SK-N-SH treated with all-trans-retinoic acid at 6 μM for 48 hours (cell line): ENCODE measurements around the gene CCDC188.

Experiments used
- ATAC-seq: fragments of 200-7000 bp; cut with Tn5 transposase; 3 replicates; pipeline ENCODE4 v1.9.1; 2020; ENCODE audit warnings: mild to moderate bottlenecking, moderate library complexity
- CSDC2 ChIP-seq: fragments of 250-450 bp; sonication (Bioruptor Pico); IDR thresholded peaks from 2 replicates; pipeline ENCODE4 v1.5.0; 2020; ENCODE audit warnings: mild to moderate bottlenecking, moderate library complexity
- GLIS3 ChIP-seq: fragments of 250-450 bp; sonication (Bioruptor Pico); IDR thresholded peaks from 2 replicates; pipeline ENCODE4 v1.5.0; 2020; ENCODE audit warnings: mild to moderate bottlenecking, moderate library complexity
- ISL1 ChIP-seq: fragments of 250-450 bp; sonication (Bioruptor Pico); IDR thresholded peaks from 2 replicates; pipeline ENCODE4 v2.1.2; 2022; ENCODE audit warnings: mild to moderate bottlenecking, moderate library complexity
- OSR1 ChIP-seq: fragments of 250-450 bp; sonication (Bioruptor Pico); IDR thresholded peaks from 2 replicates; pipeline ENCODE4 v1.8.0; 2022; ENCODE audit warnings: moderate library complexity, mild to moderate bottlenecking, inconsistent platforms
- PPARA ChIP-seq: fragments of 250-450 bp; sonication (Bioruptor Pico); IDR thresholded peaks from 2 replicates; pipeline ENCODE4 v1.5.0; 2020; ENCODE audit warnings: mild to moderate bottlenecking, borderline replicate concordance
- RARB ChIP-seq: fragments of 250-450 bp; sonication (Bioruptor Pico); IDR thresholded peaks from 2 replicates; pipeline ENCODE4 v1.8.0; 2021; ENCODE audit warnings: mild to moderate bottlenecking, moderate library complexity
- SNAI2 ChIP-seq: fragments of 250-450 bp; sonication (Bioruptor Pico); IDR thresholded peaks from 2 replicates; pipeline ENCODE4 v1.5.0; 2020; ENCODE audit warnings: mild to moderate bottlenecking, moderate library complexity
- TCF4 ChIP-seq: fragments of 250-450 bp; sonication (Bioruptor Pico); IDR thresholded peaks from 2 replicates; pipeline ENCODE4 v1.8.0; 2021; ENCODE audit warnings: mild to moderate bottlenecking, moderate library complexity, borderline replicate concordance
- TOX ChIP-seq: fragments of 250-450 bp; sonication (Bioruptor Pico); IDR thresholded peaks from 2 replicates; pipeline ENCODE4 v1.8.0; 2021; ENCODE audit warnings: mild to moderate bottlenecking, moderate library complexity, borderline replicate concordance
- ZC3H10 ChIP-seq: fragments of 250-450 bp; sonication (Bioruptor Pico); IDR thresholded peaks from 2 replicates; pipeline ENCODE4 v1.5.1; 2021; ENCODE audit warnings: mild to moderate bottlenecking, moderate library complexity
- ZFP30 ChIP-seq: fragments of 450-650 bp; formaldehyde crosslinking; IDR thresholded peaks from 2 replicates; pipeline ENCODE4 v1.5.0; 2022; ENCODE audit warnings: mild to moderate bottlenecking, moderate library complexity
- ZNF565 ChIP-seq: fragments of 450-650 bp; formaldehyde crosslinking; conservative IDR thresholded peaks from 2 replicates; pipeline ENCODE4 v1.5.0; 2020; ENCODE audit warnings: low read depth, mild to moderate bottlenecking, moderate library complexity
- ZNF70 ChIP-seq: fragments of 450-650 bp; formaldehyde crosslinking; IDR thresholded peaks from 2 replicates; pipeline ENCODE4 v1.5.0; 2020; ENCODE audit warnings: mild to moderate bottlenecking, moderate library complexity
- ZNF8 ChIP-seq: fragments of 450-650 bp; formaldehyde crosslinking; IDR thresholded peaks from 2 replicates; pipeline ENCODE4 v1.5.0; 2020; ENCODE audit warnings: mild to moderate bottlenecking, moderate library complexity
- TF ChIP-seq, protein P1 (sequence below): fragments of 250-450 bp; sonication (Bioruptor Pico); IDR thresholded peaks from 2 replicates; pipeline ENCODE4 v1.8.0; 2020; ENCODE audit warnings: mild to moderate bottlenecking, moderate library complexity, borderline replicate concordance
- TF ChIP-seq, protein P2 (sequence below): fragments of 250-450 bp; sonication (Bioruptor Pico); IDR thresholded peaks from 2 replicates; pipeline ENCODE4 v1.5.1; 2020; ENCODE audit warnings: low read depth, mild to moderate bottlenecking, moderate library complexity
- TF ChIP-seq, protein P3 (sequence below): fragments of 250-450 bp; sonication (Bioruptor Pico); IDR thresholded peaks from 2 replicates; pipeline ENCODE4 v1.5.1; 2021; ENCODE audit warnings: mild to moderate bottlenecking, moderate library complexity
- TF ChIP-seq, protein P4 (sequence below): fragments of 250-450 bp; sonication (Bioruptor Pico); IDR thresholded peaks from 2 replicates; pipeline ENCODE4 v1.5.0; 2020; ENCODE audit warnings: mild to moderate bottlenecking, moderate library complexity
- TF ChIP-seq, protein P5 (sequence below): fragments of 250-450 bp; sonication (Bioruptor Pico); IDR thresholded peaks from 2 replicates; pipeline ENCODE4 v1.8.0; 2021; ENCODE audit warnings: low read depth, mild to moderate bottlenecking, moderate library complexity, borderline replicate concordance

Gene CCDC188

DNA sequence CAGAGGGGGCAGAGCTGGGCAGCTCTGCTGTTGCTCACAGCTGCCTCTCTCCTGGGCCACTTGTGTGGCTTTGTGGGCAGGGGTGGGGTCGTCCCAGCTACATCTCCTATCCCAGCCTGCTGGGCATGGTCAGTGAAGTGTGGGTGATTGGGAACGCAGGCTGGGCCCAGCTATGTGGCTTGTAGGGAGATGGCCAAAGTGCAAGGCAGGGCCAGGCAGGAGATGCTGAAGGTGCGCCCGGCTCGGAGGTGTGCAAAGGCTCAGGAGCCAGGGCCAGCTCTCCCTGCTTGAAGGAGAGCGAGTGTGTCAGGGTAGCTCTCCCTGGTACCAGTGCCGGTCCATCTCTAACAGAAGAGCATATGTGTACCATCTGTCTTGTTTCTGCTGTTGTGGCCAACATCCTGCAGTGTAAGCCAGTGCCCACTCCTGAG, 43.4 kb downstream of the CCDC188 start:
- TF ChIP-seq ISL1 (CRISPR knock-in tag): no peak
- TF ChIP-seq ZFP30 (CRISPR knock-in tag): no peak
- TF ChIP-seq ZNF8: no peak
- TF ChIP-seq ZC3H10 (CRISPR knock-in tag): no peak
- no peak for TF ChIP-seq OSR1
- no peak for TF ChIP-seq TOX (CRISPR knock-in tag)
- TF ChIP-seq ZNF565 (CRISPR knock-in tag): no peak
- no peak for TF ChIP-seq SNAI2 (CRISPR knock-in tag)
- no peak for TF ChIP-seq CSDC2 (CRISPR knock-in tag)
- TF ChIP-seq, protein P1, sequence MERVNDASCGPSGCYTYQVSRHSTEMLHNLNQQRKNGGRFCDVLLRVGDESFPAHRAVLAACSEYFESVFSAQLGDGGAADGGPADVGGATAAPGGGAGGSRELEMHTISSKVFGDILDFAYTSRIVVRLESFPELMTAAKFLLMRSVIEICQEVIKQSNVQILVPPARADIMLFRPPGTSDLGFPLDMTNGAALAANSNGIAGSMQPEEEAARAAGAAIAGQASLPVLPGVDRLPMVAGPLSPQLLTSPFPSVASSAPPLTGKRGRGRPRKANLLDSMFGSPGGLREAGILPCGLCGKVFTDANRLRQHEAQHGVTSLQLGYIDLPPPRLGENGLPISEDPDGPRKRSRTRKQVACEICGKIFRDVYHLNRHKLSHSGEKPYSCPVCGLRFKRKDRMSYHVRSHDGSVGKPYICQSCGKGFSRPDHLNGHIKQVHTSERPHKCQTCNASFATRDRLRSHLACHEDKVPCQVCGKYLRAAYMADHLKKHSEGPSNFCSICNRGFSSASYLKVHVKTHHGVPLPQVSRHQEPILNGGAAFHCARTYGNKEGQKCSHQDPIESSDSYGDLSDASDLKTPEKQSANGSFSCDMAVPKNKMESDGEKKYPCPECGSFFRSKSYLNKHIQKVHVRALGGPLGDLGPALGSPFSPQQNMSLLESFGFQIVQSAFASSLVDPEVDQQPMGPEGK (CRISPR knock-in tag): no peak
- TF ChIP-seq, protein P2, sequence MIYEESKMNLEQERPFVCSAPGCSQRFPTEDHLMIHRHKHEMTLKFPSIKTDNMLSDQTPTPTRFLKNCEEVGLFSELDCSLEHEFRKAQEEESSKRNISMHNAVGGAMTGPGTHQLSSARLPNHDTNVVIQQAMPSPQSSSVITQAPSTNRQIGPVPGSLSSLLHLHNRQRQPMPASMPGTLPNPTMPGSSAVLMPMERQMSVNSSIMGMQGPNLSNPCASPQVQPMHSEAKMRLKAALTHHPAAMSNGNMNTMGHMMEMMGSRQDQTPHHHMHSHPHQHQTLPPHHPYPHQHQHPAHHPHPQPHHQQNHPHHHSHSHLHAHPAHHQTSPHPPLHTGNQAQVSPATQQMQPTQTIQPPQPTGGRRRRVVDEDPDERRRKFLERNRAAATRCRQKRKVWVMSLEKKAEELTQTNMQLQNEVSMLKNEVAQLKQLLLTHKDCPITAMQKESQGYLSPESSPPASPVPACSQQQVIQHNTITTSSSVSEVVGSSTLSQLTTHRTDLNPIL (CRISPR knock-in tag): no peak
- TF ChIP-seq, protein P3, sequence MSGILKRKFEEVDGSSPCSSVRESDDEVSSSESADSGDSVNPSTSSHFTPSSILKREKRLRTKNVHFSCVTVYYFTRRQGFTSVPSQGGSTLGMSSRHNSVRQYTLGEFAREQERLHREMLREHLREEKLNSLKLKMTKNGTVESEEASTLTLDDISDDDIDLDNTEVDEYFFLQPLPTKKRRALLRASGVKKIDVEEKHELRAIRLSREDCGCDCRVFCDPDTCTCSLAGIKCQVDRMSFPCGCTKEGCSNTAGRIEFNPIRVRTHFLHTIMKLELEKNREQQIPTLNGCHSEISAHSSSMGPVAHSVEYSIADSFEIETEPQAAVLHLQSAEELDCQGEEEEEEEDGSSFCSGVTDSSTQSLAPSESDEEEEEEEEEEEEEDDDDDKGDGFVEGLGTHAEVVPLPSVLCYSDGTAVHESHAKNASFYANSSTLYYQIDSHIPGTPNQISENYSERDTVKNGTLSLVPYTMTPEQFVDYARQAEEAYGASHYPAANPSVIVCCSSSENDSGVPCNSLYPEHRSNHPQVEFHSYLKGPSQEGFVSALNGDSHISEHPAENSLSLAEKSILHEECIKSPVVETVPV (CRISPR knock-in tag): no peak
- TF ChIP-seq, protein P4, sequence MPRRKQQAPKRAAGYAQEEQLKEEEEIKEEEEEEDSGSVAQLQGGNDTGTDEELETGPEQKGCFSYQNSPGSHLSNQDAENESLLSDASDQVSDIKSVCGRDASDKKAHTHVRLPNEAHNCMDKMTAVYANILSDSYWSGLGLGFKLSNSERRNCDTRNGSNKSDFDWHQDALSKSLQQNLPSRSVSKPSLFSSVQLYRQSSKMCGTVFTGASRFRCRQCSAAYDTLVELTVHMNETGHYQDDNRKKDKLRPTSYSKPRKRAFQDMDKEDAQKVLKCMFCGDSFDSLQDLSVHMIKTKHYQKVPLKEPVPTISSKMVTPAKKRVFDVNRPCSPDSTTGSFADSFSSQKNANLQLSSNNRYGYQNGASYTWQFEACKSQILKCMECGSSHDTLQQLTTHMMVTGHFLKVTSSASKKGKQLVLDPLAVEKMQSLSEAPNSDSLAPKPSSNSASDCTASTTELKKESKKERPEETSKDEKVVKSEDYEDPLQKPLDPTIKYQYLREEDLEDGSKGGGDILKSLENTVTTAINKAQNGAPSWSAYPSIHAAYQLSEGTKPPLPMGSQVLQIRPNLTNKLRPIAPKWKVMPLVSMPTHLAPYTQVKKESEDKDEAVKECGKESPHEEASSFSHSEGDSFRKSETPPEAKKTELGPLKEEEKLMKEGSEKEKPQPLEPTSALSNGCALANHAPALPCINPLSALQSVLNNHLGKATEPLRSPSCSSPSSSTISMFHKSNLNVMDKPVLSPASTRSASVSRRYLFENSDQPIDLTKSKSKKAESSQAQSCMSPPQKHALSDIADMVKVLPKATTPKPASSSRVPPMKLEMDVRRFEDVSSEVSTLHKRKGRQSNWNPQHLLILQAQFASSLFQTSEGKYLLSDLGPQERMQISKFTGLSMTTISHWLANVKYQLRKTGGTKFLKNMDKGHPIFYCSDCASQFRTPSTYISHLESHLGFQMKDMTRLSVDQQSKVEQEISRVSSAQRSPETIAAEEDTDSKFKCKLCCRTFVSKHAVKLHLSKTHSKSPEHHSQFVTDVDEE (CRISPR knock-in tag): no peak
- no peak for TF ChIP-seq ZNF70
- TF ChIP-seq, protein P5, sequence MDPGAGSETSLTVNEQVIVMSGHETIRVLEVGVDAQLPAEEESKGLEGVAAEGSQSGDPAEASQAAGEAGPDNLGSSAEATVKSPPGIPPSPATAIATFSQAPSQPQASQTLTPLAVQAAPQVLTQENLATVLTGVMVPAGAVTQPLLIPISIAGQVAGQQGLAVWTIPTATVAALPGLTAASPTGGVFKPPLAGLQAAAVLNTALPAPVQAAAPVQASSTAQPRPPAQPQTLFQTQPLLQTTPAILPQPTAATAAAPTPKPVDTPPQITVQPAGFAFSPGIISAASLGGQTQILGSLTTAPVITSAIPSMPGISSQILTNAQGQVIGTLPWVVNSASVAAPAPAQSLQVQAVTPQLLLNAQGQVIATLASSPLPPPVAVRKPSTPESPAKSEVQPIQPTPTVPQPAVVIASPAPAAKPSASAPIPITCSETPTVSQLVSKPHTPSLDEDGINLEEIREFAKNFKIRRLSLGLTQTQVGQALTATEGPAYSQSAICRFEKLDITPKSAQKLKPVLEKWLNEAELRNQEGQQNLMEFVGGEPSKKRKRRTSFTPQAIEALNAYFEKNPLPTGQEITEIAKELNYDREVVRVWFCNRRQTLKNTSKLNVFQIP (CRISPR knock-in tag): no peak
- TF ChIP-seq TCF4 (CRISPR knock-in tag): no peak
- no peak for TF ChIP-seq PPARA
- no peak for TF ChIP-seq RARB (CRISPR knock-in tag)

DNA sequence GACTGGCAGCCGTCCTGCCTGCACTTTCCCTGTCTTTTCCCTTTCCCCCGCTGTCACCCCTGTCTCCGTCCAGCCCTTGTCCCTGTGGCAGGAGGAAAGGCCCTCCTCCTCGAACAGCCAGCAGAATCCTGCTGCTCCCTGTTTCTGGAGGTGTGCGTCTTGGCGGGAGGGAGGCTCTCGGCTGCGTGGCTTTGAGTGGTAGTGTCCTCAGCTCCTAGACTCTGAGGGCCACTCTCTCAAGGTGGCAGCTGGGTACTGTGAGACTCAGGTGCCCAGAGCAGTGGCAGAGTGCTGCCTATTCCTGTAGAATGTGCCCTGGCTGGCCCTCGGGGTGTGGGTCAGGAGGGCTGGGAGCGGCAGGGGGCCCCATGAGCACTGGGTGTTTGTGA, 44.0 kb downstream of the CCDC188 start:
- ATAC-seq: no peak
- TF ChIP-seq, protein P4 (CRISPR knock-in tag): no peak
- no peak for TF ChIP-seq TOX (CRISPR knock-in tag)
- no peak for TF ChIP-seq RARB (CRISPR knock-in tag)
- TF ChIP-seq, protein P3 (CRISPR knock-in tag): no peak
- TF ChIP-seq CSDC2 (CRISPR knock-in tag): no peak
- TF ChIP-seq, protein P5 (CRISPR knock-in tag): no peak
- TF ChIP-seq GLIS3 (CRISPR knock-in tag): no peak
- TF ChIP-seq ZNF70: no peak
- no peak for TF ChIP-seq TCF4 (CRISPR knock-in tag)
- TF ChIP-seq, protein P2 (CRISPR knock-in tag): no peak
- TF ChIP-seq ZFP30 (CRISPR knock-in tag): no peak
- TF ChIP-seq, protein P1 (CRISPR knock-in tag): no peak
- no peak for TF ChIP-seq OSR1

More for the DNA sequence above, 43.4 kb downstream of the CCDC188 start:
- ATAC-seq: no peak
